Panc1 (cell line): ENCODE results near the gene RNPS1. TPM values are rescaled to one million over a fixed set of nuclear protein-coding genes. Genes with fewer than 3 reads are reported as not detected.
A peak's percentile ranks its signal among the peaks of the same experiment; 100 is the strongest.

ENCODE experiments used
- ATAC-seq: fragments of 200-7000 bp; cut with Tn5 transposase; 2 replicates; pipeline ENCODE4 v1.9.1; 2020; ENCODE audit warnings: mild to moderate bottlenecking, moderate library complexity
- BruUV-seq: library from RNA; stranded (reverse); fragments of 400-500 nt; replicated peaks from 2 replicates; lab custom pipeline; 2021; lab: Mats Ljungman, UMichigan
- CTCF ChIA-PET: fragments of 300-600 bp; sonication (Branson Sonifier 250); formaldehyde crosslinking; loops from one replicate; lab custom pipeline; 2022; ENCODE audit warnings: antibody characterized with exemption; lab: Charles Lee
- POLR2A ChIA-PET: fragments of 300-600 bp; sonication (Branson Sonifier 250); formaldehyde crosslinking; loops from one replicate; lab custom pipeline; 2022; ENCODE audit warnings: antibody characterized with exemption; lab: Charles Lee
- DNase-seq: peaks from one replicate; pipeline ENCODE4 v3.0.0-alpha.2; 2010; ENCODE audit warnings: low read depth, low spot score
- H3K27ac ChIP-seq: 2 replicates; pipeline ENCODE4 v1.5.1; 2011; ENCODE audit warnings: mild to moderate bottlenecking, low read length, inconsistent platforms
- H3K27me3 ChIP-seq: fragments of 200-500 bp; sonication (Bioruptor generic); 2 replicates; pipeline ENCODE4 v1.6.0; 2014; ENCODE audit warnings: low read length, inconsistent platforms; ENCODE audit not compliant: control insufficient read depth, insufficient read depth
- H3K36me3 ChIP-seq: fragments of 200-500 bp; sonication (Bioruptor generic); 2 replicates; pipeline ENCODE4 v1.5.1; 2014; ENCODE audit warnings: inconsistent platforms, mild to moderate bottlenecking, low read length, moderate library complexity; ENCODE audit not compliant: control insufficient read depth, insufficient read depth
- H3K4me1 ChIP-seq: 2 replicates; pipeline ENCODE4 v1.5.1; 2011; ENCODE audit warnings: inconsistent platforms, mild to moderate bottlenecking, low read length, moderate library complexity; ENCODE audit not compliant: control insufficient read depth, insufficient read depth
- H3K4me3 ChIP-seq, 2 experiments: 2 replicates each; pipeline ENCODE4 v1.5.1; 2011 to 2012; ENCODE audit warnings: low read depth in 2 of 2, low read length in 2 of 2, mild to moderate bottlenecking in 2 of 2, inconsistent platforms in 1 of 2, moderate library complexity in 1 of 2
- H3K9me3 ChIP-seq: fragments of 200-500 bp; sonication (Bioruptor generic); 2 replicates; pipeline ENCODE4 v1.5.1; 2014; ENCODE audit warnings: low read depth, mild to moderate bottlenecking, inconsistent platforms, low read length, moderate library complexity; ENCODE audit not compliant: control insufficient read depth, insufficient read depth
- CTCF ChIP-seq: fragments of 450-650 bp; IDR thresholded peaks from 2 replicates; pipeline ENCODE4 v1.5.1; 2017; ENCODE audit warnings: mild to moderate bottlenecking
- POLR2AphosphoS5 ChIP-seq: IDR thresholded peaks from 2 replicates; pipeline ENCODE4 v1.6.1; 2012; ENCODE audit warnings: mild to moderate bottlenecking, low read depth, low read length, moderate library complexity
- REST ChIP-seq, 2 experiments: IDR thresholded peaks; 2 replicates each; pipeline ENCODE4 v1.6.1; 2011 to 2012; ENCODE audit warnings: low read depth in 2 of 2, control low read depth in 1 of 2, low read length in 1 of 2, mild to moderate bottlenecking in 1 of 2, moderate library complexity in 1 of 2; ENCODE audit not compliant: insufficient read depth in 1 of 2
- SIN3A ChIP-seq: IDR thresholded peaks from 2 replicates; pipeline ENCODE4 v1.6.1; 2012; ENCODE audit warnings: low read depth, mild to moderate bottlenecking, low read length, moderate library complexity, borderline replicate concordance; ENCODE audit not compliant: insufficient read depth
- TCF7L2 ChIP-seq: IDR thresholded peaks from 2 replicates; pipeline ENCODE4 v1.6.1; 2011; ENCODE audit warnings: mild to moderate bottlenecking, low read depth, low read length, inconsistent platforms
- in situ Hi-C: cut with HindIII; loops from 2 replicates; pipeline ENCODE4 v1.10.0; 2016; ENCODE audit warnings: low sequenced_read_pairs, low pct_unique_long_range_greater_than_20kb
- intact Hi-C: fragments of 100-400 bp; cut with micrococcal nuclease; formaldehyde crosslinking; loops from one replicate; pipeline ENCODE4 v1.10.0; 2022; ENCODE audit not compliant: unreplicated experiment
- total RNA-seq: library from RNA; stranded (reverse); gene quantifications from one replicate; pipeline ENCODE4 v1.2.1, GENCODE V29; 2021; ENCODE audit not compliant: unreplicated experiment

RNPS1 gene
- total RNA-seq, 1 experiment from 2014 or later = 249 TPM

GRCh38 chr16:2212362-2213324 lies 55.3 kb downstream of the RNPS1 start:
- TSS peak; percentile 94 for BruUV-seq
- no peak for TF ChIP-seq REST (IDR thresholded peaks at IDR 0.05; ENCODE audit: insufficient read depth in 1 of 2, low read depth in 2 of 2, low read length in 1 of 2)
- TF ChIP-seq POLR2AphosphoS5 = no peak
- TF ChIP-seq SIN3A = 0 out of 2 replicates have a peak, but pooled peaks have one; percentile 17
- Histone ChIP-seq H3K4me1 (peaks cover 30% of the 10 kb centered on the region), H3K4me3 (peak overlapping the region; percentile 65 to 83), H3K27me3 (no peaks in the 10 kb centered on the region), H3K36me3 (peaks cover 3% of the 10 kb centered on the region; the same call in 1 of the 2 replicates), H3K9me3 (no peaks in the 10 kb centered on the region), H3K27ac (peak overlapping the region; percentile 86)
- ChIA-PET CTCF (no interaction called here), POLR2A (no interaction called here)
- intact Hi-C loops (no loop called here), in situ Hi-C loops (no loop called here)
- ATAC-seq (peak; percentile 17), DNase-seq (no peak)

- in situ Hi-C loops = no loop called here
- Histone ChIP-seq H3K4me3 (peak overlapping the region in 1 of 2 experiments; percentile 83; a peak in 1 of 4 replicates), H3K4me1 (peaks cover 30% of the 10 kb centered on the region), H3K9me3 (no peaks in the 10 kb centered on the region), H3K27ac (peak overlapping the region; percentile 86), H3K27me3 (no peaks in the 10 kb centered on the region), H3K36me3 (peaks cover 3% of the 10 kb centered on the region; the same call in 1 of the 2 replicates)
- no TSS peak for BruUV-seq
- no peak for DNase-seq
- intact Hi-C loops = no loop called here
- CTCF ChIA-PET = no interaction called here
- ATAC-seq = peak; percentile 5; the same call in 1 of the 2 replicates
- TF ChIP-seq CTCF = no peak
- TF ChIP-seq REST (IDR thresholded peaks at IDR 0.05; ENCODE audit: insufficient read depth in 1 of 2, low read depth in 2 of 2, low read length in 1 of 2) = no peak
- TF ChIP-seq TCF7L2 = no peak
- TF ChIP-seq POLR2AphosphoS5 = no peak
- TF ChIP-seq SIN3A = no peak
- POLR2A ChIA-PET = interaction anchor here (0.6 to 0.7 kb wide), 2 partner anchors 60 to 373 kb away, joined by 3 to 25 read pairs; no protein-coding TSS in a partner anchor
Observed at GRCh38 chr16:2211923-2212347, 56.0 kb downstream of the RNPS1 start.
